Upper lobe of left lung (tissue), 4 donors: ENCODE data around the gene AEBP1.

Source experiments
- CTCF ChIP-seq, 6 experiments: fragments of 450-650 bp in 4 of 6; fragments of 200-600 bp in 2 of 6; sonication (generic) in 2 of 6; IDR thresholded peaks; one replicate each; pipeline ENCODE4 v1.5.1; 2016 to 2019; ENCODE audit warnings: antibody characterized with exemption in 6 of 6
- EP300 ChIP-seq, 4 donors: sonication (generic); formaldehyde crosslinking; IDR thresholded peaks; one replicate each; pipeline ENCODE4 v1.5.1; 2017; ENCODE audit warnings: antibody characterized with exemption in 4 of 4, control low read depth in 2 of 4
- POLR2AphosphoS5 ChIP-seq, 2 donors: sonication (generic); formaldehyde crosslinking; IDR thresholded peaks; one replicate each; pipeline ENCODE4 v1.5.1; 2017; ENCODE audit warnings: antibody characterized with exemption in 2 of 2

DNA sequence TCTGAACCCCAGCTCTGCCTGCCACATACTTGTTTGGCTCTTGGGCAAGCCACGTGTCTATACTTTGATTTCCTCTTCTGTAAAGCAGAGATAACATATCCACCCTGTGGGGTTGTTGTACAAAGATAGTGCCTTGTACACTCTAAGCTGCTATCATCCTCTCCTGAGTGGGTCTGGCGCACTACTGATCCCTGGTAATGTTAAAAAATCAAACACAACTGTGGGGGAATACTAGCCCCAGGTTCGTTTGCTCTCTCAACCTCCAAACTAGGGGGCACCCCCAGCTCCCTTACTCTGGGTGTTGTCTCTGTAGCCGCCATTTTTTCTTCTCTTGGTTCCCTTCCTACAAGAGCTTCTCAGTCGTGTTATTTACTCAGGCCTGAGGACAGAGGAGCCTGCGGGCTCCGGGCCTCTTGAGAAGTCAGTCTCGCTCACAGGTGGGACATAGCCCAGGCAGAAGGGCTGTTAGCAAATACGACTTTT is 22.8 kb upstream of the AEBP1 start:
- TF ChIP-seq CTCF (IDR thresholded peaks at IDR 0.05), result no peak
- no peak for TF ChIP-seq POLR2AphosphoS5 (IDR thresholded peaks at IDR 0.05)
- TF ChIP-seq EP300 (IDR thresholded peaks at IDR 0.05), result no peak
